Stimulated activated CD4-positive, alpha-beta T cell treated with anti-CD3 and anti-CD28 coated beads, Interleukin-15, amount 100 ng/mL, for 1 hour (primary cell): ENCODE measurements around the gene FCRL2.
"Not testable (repeated sequence)": the region's sequence is repeated elsewhere in the genome, so short reads cannot be mapped to it uniquely, and the experiment has no call there.

Experiments
- DNase-seq, 2 donors: peaks; one replicate each; pipeline ENCODE4 v3.0.0-alpha.2; 2020; ENCODE audit warnings: low read depth in 1 of 2, low spot score in 1 of 2

The FCRL2 gene

DNA sequence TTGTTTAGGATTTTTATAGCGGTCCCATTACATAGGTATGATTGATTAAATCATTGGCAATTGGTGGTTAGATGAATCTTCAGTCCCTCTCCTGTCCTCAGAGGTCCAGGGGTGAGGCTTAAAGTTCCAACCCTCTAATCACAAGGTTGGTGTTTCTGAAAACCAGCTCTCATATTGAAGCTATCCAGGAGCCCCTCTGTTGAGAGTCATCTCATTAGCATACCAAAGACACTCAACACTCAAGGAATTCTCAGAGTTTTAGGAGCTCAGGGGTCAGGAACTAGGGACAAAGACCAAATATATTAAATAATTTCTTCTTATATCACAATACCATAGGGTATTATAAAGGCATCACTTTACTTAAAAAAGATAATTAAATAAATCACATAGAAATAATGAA, 23.3 kb downstream of the FCRL2 start:
- DNase-seq, result no peak

- DNase-seq, result no peak
Observed at GRCh38 chr1:157751283-157751682, 25.6 kb downstream of the FCRL2 start.

DNA sequence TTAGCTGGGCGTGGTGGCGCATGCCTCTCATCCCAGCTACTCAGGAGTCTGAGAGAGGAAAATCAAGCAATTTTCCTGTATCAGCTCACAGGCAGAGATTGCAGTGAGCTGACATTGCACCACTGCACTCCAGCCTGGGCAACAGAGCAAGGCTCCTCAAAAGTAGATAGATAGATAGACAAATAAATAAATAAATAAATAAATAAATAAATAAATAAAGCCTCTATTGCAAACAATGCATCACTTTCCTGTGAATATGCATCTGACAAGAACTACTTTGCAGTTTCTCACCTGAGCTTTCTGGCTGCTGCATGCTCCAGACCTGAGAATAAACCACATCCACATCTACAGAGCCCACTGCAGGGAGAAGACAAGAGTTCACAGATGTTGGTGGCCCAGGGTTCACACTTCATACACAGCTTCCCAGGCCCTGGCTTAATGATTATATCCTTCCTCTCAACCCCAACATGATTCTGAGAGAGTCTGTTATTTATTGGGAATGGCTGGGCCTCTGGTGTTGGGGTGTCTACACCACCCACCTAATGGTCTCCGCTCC, 28.6 kb downstream of the FCRL2 start:
- no peak for DNase-seq

- no peak for DNase-seq
Observed at GRCh38 chr1:157739229-157739901, 37.6 kb downstream of the FCRL2 start.

GRCh38 chr1:157735991-157736390, 40.9 kb downstream of the FCRL2 start:
- not testable (repeated sequence) for DNase-seq

- DNase-seq, result no peak
Observed at GRCh38 chr1:157734321-157734720, 42.6 kb downstream of the FCRL2 start.

GRCh38 chr1:157732755-157733154, 44.2 kb downstream of the FCRL2 start:
- DNase-seq, result no peak

- no peak for DNase-seq
Observed at GRCh38 chr1:157725221-157725577, 51.7 kb downstream of the FCRL2 start.

DNA sequence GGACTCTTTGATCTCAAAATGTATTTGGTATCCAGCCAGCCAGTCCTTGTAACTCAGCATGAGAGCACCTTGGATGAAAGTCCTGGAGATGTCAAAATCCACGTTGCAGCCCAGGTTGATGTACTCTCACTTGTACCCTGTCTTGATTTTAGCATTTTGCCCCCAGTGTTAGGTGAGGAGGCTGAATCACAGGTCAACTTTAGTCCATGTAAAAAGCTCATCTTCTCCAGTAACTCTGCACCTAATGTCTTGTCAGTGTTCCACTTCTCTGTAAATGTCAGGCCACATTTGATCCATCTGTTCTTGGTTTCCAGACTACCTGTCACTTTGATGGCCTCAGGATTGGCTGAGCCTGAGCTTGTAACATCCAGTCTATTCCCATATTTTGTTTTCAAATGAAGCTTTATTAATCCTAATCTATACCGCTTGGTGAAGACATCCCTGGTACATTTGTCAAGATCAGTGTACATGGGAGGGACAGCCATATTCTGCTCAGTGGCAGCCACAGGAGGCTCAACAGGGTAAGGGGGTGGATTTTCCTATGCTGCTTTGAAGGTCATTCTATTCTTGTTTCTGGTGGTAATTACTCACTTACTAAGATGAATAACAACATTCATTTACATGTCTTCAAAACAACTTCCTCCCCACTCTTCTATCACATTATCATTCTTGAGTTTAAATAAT, 52.3 kb downstream of the FCRL2 start:
- DNase-seq, result no peak

- DNase-seq, result no peak
Observed at GRCh38 chr1:157723157-157723556, 53.8 kb downstream of the FCRL2 start.

DNA sequence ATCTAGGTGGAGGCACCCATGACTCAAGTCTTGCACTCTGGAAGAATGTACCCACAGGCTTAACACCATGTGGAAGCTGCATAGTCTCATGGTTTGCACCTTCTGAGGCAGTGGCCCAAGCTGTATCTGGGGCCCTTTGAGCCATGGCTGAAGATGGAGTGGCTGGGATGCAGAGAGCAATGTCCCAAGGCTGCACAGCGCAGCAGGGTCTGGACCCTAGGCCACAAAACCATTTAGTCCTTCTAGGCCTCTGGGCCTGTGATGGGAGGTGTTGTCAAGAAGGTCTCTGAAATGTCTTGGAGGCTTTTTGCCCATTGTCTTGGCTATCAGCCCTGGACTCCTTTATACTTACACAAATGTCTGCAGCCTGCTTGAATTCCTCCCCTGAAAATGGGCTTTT, 54.9 kb downstream of the FCRL2 start:
- no peak for DNase-seq

DNA sequence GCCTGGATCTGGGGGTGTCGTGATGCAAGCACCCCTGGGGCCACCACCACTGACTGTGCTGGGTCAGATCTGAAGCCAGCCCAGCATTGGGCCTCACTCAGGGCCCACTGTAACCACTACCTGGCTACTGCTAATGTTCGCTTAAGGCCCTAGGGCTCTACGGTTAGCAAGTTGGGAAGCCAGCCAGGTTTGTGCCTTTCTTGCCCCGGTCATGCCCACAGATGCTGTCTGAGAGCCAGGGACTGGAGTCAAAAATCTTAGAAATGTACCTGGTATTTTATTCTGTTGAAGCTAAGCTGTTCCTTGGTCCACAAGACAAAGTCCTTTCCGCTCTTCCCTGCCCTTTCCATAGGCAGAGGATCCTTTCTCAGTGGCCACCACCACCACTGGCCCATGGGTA, 61.2 kb downstream of the FCRL2 start:
- no peak for DNase-seq

- DNase-seq, result no peak
Observed at GRCh38 chr1:157711802-157712201, 65.1 kb downstream of the FCRL2 start.

- no peak for DNase-seq
Observed at GRCh38 chr1:157704878-157705277, 72.1 kb downstream of the FCRL2 start.

DNA sequence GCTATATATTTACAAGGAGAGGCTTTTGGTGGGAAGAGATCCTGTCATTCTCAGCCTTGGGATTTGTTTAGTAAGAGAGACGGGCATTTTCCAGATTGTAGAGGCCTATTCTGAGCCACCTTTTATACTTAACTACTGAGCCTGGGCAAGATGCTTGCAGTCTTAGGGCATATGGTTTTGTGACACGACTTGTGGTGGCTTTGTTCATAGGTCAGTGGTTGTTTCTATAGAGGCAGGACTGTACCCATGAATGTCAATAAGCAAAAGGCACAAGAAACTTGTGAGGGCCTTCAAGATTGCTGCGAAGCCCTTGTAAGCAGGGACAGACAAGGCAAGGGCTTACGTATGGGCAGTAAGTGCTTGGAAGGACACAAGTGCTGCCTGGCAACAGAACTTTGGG, 73.0 kb downstream of the FCRL2 start:
- DNase-seq, result no peak

DNA sequence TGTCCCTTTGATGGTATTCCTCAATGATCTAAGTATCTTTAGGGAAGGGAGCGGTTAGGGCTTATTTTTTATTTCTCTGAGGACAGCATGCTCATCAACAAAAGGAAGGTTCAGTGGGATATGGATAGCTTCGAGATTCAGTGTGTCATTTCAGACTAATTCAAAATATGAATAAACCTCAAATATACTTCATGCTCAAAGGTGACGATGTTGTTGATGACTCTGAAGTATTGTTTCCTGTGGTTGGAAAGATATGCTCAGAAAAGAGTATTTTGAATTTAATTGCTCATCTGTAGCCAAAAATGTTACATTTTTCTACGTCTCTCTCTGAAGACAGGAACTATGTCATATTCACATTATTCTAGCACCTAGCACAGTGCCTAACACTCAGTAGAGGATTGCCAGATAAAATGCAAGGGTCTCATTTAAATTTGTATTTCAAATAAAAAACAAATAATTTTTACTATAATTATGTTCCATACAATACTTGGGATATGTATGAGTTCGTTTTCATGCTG, 74.6 kb downstream of the FCRL2 start:
- no peak for DNase-seq

GRCh38 chr1:157700732-157701131, 76.2 kb downstream of the FCRL2 start, which contains the start of gene FCRL3:
Gene FCRL3 (minus strand): TSS chr1:157700769. CDS start chr1:157700489, 280 bp downstream.
- no peak for DNase-seq

- DNase-seq, result no peak
Observed at GRCh38 chr1:157700305-157700704, 76.6 kb downstream of the FCRL2 start.

DNA sequence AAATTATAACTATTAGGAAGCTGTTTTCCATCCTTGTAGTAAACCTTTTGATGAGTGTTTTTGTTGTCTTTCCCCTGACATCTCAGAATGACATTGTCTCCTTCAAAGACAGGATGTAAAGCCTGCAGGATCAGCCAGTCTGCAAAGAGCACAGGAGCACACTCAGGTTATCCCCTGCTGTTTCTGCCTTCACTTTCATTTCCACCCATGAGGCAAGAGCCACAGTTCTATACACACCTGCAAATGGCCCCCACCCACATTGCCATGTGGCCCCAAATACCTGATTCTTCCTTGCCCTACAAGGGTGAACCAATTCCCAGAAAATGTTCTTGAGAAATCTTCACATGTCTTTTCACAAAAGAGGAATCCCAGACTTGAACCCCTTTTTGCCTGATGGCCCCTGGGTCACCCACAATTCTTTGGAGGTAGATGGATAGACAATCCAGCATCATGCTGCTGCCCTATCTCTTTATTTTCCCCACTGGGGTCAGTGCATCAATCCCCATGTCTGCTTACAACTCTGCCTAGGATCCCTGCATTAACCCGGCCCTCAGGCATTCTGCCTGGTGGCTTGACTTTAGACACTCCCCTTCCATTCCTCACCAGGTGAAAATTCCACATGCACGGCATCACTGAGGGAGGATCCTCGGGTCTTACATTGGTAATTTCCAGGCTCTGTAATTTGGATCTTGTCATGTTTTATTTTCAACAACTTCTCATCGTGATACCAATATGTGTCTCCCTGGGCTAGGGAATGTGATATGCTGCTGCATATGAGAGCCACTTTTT, 79.0 kb downstream of the FCRL2 start:
- no peak for DNase-seq

DNA sequence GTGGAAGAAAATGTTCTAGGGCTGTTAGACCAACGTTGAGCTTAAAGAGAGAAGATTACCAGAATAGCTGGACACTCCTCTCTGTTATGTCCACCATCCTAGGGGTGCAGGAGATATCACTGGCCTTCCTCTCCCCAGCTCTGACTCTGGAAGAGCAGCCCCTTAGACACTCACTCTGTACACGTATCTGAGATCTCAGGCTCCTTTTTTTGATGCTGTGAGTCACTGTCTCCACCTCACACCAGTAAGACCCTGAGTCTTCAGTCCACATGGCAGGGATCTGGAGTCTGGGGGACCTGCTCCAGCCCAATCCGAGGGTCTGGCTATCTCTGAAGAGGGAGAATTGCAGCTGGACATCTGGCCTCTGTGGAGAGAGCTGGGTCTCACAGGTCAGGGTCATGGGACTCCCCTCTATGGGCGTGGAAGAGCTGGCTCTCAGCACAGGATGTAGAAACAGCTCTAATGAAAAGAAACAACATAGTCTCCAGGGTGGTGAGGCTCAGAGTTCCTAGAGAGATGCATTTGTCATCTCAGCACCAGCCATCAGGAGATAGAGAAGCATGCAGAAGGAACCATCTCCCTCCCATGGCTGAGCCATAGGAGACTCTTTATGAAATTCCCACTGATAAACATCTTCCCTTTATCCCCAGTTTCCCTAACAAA, 79.8 kb downstream of the FCRL2 start:
- no peak for DNase-seq
